ENCODE measurements around the gene ANO4. TPM values are rescaled to one million over a fixed set of nuclear protein-coding genes. Genes with fewer than 3 reads are reported as not detected.

Gene ANO4
- not detected in 2 replicates for total RNA-seq (2014; rRNA removed; shearing (Covaris generic))

- no peak for DNase-seq (ENCODE audit: low spot score)
These were observed at the start of gene ANO4 for GRCh38 chr12:100794441-100795173. Gene ANO4, plus strand, starts transcription at chr12:100794776. Its CDS starts 107,010 bp downstream, at chr12:100901786.

DNA sequence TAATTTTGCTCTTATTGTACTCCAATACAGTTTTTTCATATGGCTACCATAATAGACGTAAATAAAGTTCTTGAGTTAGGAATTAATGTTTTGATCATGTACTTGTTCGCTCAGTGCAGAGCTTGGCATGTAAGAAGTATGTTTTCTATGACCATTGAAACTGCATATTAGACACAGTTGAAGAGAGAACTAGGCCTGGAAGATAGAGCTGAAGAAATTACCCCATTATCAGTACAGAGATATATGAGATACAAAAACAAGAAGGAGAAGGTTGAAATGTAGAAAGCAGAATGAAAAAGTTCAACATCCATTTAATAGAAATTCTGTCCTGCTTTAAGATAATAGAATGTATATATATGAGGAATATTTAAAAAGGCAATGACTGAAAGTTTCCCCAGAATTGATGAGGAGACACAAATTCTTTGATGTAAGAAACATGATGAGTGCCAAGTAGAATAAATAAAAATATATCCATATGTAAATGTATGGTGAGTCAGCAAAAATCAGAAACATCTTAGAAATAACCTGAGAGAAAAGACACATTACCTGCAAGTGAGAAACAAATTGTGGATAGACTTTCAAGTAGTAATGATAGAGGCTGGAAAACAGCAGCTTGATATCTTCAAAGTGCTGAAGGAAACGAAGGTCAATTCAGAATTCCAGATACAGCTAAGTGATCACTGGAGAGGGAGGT is 49.1 kb upstream of the ANO4 start:
- DNase-seq (ENCODE audit: low spot score) = no peak

DNA sequence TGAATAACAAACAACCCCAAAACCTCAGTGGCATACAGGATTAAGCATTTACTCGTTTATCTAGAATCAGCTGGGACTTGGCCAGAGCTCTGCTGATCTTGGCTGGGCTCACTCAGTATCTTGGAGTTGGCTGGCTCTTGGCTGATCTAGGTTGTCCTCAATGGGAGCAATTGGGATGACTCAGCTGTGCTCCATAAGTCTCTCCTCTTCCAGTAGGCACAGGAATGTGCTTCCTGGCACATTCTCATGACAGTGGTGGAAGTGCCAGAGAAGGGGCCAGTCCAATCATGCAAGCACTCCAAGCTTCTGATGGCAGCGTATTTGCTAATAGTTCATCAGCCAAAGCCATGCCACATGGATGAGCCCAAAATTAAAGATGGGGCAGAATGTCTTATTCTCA is 41.7 kb upstream of the ANO4 start:
- DNase-seq (ENCODE audit: low spot score) = no peak

DNA sequence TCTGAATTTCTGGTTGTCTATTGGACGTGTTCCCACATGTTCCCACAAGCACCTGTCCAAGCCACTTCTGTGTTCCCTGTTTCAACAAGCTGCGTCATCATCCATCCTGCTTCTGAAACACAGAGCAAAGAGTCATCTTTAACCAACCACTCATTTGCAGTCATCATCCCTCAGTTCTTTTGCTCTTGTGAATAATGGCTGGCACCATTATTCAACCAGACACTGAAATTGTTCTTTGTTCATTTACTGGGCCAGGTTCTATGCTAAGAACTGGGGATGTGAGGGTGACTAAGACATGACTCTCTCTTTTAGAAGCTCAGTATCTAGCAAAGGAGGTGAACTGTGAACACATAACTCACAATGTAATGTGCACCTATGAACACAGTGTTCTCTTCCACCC is 40.7 kb upstream of the ANO4 start:
- no peak for DNase-seq (ENCODE audit: low spot score)

- no peak for DNase-seq (ENCODE audit: low spot score)
These were observed 39.4 kb upstream of the ANO4 start for GRCh38 chr12:100755186-100755585.

DNA sequence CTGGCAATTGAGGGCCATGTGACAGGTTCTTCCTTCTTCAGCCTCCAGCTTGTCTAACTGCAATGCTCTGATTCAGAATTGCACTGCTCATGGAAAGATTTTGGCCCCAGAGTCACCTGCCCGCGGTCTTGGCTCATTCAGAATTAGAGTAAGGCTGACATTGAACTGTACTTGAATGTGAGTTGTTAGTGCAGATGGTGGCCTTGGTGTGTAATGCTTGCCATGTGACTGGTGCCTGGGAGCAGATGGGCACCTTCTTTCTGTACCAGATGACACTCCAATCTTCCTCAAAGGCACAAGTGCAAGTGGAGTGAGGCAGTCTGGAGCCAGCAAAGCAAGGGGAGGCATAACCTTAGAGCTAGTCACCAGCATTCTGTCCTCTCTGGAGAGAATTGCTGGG is 36.5 kb upstream of the ANO4 start:
- DNase-seq (ENCODE audit: low spot score) = no peak

- DNase-seq (ENCODE audit: low spot score) = no peak
These were observed 27.2 kb upstream of the ANO4 start for GRCh38 chr12:100767371-100767770.

DNA sequence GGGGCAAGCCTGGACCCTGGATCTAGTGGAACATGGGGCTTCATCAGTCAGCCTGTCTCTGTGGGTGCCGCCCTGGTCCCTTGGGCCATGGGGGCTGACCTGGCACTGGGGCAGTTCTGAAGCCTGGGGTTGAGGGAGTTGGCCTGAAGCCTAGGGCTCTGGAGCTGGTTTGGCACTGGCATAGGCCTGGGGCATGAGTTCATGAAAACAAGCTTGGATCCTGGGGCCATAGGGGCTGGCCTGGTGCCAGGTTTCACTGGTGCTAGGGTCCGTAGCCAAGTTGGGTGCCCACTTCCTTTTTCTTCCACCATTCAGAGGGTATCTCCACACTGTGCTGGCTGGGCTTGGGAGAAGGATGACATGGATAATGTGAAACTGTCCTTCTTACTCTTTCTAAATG is 26.6 kb upstream of the ANO4 start:
- DNase-seq (ENCODE audit: low spot score) = no peak

- DNase-seq (ENCODE audit: low spot score) = no peak
These were observed 15.5 kb upstream of the ANO4 start for GRCh38 chr12:100778967-100779590.

- no peak for DNase-seq (ENCODE audit: low spot score)
These were observed 5.4 kb upstream of the ANO4 start for GRCh38 chr12:100789146-100789545.

- DNase-seq (ENCODE audit: low spot score) = no peak
These were observed 4.6 kb upstream of the ANO4 start for GRCh38 chr12:100789975-100790374.

GRCh38 chr12:100790552-100790951 is 4.0 kb upstream of the ANO4 start:
- DNase-seq (ENCODE audit: low spot score) = no peak

GRCh38 chr12:100793182-100793581 is 1.4 kb upstream of the ANO4 start:
- no peak for DNase-seq (ENCODE audit: low spot score)

DNA sequence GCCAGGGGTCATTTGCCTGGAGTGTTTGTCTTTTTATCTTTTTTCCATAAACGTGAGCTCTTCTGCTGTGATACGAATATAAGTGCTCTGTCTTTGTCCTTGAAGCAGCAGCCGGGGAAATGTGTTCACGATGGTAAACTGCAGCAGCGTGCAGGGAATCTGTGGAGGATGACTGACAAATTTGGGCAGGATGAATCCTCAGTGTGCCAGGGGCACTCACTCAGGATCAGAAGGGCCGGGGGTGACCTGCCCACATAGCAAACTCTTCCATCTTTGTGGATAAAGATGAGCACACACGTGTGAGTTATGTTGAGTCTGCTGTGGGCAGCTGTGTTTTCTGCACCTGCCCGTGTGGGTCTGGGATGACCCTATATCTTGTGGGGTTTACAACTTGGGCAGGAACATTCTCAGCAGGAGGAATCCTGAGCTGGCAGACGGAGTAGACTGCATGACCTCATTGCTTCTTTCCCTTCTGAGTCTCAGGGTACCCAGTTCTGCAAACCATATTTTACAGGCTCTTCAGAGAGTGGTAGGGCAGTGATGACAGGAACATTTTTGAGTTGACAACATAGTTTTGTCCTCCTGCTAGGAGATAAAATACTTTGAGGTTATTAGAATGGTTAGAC is 711 bp downstream of the ANO4 start:
- no peak for DNase-seq (ENCODE audit: low spot score)

- DNase-seq (ENCODE audit: low spot score) = no peak
These were observed 1.2 kb downstream of the ANO4 start for GRCh38 chr12:100795800-100796179.

DNA sequence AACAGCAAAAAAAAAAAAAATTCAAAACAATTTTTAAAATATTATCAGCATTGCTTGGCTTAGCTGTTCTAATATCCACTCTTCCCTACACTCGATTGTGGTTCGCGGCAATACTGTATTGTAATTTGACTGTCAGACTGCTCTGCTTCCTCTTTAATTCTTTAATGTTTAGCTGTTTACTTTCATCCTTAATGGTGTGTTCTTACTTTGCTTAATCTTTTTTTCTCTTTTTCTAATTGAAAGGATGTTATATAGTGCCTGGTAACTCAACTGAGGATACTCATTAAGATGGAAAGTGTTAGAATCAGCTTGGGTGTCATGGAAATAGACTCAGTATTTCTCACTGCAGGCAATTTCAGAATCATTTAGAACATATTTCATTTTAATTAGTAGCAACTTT is 2.0 kb downstream of the ANO4 start:
- DNase-seq (ENCODE audit: low spot score) = no peak

DNA sequence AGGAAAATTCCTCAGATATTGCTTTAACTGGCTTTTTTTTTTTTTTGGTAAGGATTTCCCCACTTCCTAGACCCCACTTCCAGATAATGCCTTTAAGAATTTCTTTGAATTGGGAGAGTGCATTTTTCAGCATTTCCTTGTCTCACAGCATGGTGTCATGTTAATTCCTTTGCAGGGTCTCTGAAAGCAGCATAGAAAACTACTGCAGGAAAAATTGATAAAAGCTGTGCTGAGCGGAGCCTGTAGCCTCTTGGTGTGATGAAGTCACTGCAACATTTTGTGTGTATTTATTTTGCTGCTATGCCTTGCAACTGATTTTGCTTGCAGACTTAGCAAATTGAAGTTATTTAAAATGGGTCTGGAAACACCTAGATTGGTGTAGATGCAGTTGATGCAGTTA is 2.7 kb downstream of the ANO4 start:
- no peak for DNase-seq (ENCODE audit: low spot score)

GRCh38 chr12:100797786-100798185 is 3.2 kb downstream of the ANO4 start:
- no peak for DNase-seq (ENCODE audit: low spot score)

- no peak for DNase-seq (ENCODE audit: low spot score)
These were observed 3.9 kb downstream of the ANO4 start for GRCh38 chr12:100798286-100799160.

DNA sequence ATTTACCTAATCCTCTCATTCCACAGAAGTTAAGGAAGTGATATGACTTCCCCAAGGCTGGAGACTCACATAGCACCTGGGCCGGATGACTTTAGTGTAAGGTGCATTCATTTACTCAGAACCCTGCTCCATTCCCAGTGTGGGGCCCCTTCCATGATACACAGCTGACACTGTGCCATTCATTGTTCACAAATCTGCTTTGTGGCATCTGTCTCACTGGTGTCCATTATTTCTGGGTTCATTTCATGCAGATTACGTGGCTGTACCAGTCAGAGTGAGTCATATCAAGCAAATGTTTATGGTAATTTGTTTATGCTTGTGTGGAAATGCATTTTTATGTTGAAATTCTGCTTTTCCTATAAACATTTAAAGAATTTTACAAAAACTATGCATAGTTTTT is 5.2 kb downstream of the ANO4 start:
- DNase-seq (ENCODE audit: low spot score) = no peak

DNA sequence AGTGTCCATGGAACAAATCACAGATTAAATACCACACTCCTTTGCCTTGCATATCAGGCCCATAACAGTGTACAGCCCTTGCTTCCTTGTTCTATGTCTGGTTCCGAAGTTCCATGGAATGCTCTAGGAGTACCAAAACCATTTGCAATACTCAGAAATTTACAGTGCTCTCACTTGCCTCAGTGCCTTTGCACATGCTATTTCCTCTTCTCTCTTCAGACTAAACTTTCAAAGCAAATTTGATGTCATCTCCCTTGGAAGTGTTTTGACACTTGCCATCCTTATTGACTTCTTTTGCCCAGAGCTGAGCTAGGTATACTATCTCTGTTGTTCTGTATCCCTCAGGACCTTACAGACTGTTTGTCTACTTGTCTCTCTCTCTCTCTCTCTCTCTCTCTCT is 6.1 kb downstream of the ANO4 start:
- no peak for DNase-seq (ENCODE audit: low spot score)
